ENCODE results near the gene MAB21L1. TPM values are rescaled to one million over a fixed set of nuclear protein-coding genes. Genes with fewer than 3 reads are reported as not detected.

The MAB21L1 gene
- total and polyA plus RNA-seq, 4 donors: under 0.01 to 0.07 (median 0.03) TPM; not detected in 1

DNA sequence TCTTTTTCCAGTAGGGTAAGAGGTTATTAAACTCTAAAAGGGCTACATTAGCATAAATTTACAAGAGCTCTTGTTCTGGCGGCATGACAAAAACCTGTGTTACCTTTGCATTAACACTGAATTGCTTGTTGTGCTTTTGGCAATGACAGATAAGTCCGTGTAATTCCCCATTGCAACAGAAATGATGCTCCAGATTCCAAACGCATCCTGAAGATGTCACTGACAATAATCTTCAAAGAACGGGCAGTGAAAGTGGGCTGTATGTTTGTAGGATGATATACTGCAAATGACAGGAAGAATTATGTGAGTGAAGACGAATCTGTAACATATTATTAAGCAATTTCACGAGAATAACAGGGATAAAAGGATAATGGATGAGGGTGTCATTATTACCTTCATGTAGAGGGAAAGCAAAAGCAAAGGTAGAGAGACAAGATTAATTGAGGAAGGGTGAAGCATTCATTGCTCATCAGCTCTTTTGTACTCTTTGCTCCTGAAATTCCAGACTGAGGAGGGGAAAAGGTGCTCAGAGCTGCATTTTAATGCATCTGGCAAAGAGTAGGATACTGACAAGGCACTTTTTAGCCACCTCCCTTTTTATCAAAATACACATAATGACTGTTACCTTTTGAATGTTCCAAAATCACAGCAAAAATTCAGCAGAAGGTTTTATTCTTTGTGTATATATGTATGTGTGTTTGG, 38.5 kb upstream of the MAB21L1 start:
- WGBS: 68% methylated on average over 6 of the region's 6 CpGs
- no peaks in the 10 kb centered on the region for H3K27me3 ChIP-seq (ENCODE audit: control insufficient read depth in 4 of 4, insufficient read depth in 4 of 4, low read length in 3 of 4)
- DNase-seq (ENCODE audit: low spot score): no peak
- H3K9ac ChIP-seq (ENCODE audit: low read depth in 1 of 2, low read length in 2 of 2): no peak overlapping the region
- H3K36me3 ChIP-seq (ENCODE audit: control insufficient read depth in 4 of 4, insufficient read depth in 3 of 4, low read depth in 1 of 4, low read length in 3 of 4): no peaks in the 10 kb centered on the region
- H3K27ac ChIP-seq (ENCODE audit: low read depth in 1 of 2, low read length in 2 of 2): no peak overlapping the region
- H3K4me3 ChIP-seq (ENCODE audit: low read depth in 1 of 3, low read length in 3 of 3): no peak overlapping the region
- TF ChIP-seq FOXA1 (IDR thresholded peaks at IDR 0.05) (no peak), HNF4A (conservative IDR thresholded peaks at IDR 0.05) (no peak), NR2F2 (IDR thresholded peaks at IDR 0.05) (no peak), YY1 (IDR thresholded peaks at IDR 0.05) (no peak), SP1 (IDR thresholded peaks at IDR 0.05) (no peak)
- TF ChIP-seq, protein P1, sequence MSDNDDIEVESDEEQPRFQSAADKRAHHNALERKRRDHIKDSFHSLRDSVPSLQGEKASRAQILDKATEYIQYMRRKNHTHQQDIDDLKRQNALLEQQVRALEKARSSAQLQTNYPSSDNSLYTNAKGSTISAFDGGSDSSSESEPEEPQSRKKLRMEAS (IDR thresholded peaks at IDR 0.05): no peak
- TF ChIP-seq, protein P2, sequence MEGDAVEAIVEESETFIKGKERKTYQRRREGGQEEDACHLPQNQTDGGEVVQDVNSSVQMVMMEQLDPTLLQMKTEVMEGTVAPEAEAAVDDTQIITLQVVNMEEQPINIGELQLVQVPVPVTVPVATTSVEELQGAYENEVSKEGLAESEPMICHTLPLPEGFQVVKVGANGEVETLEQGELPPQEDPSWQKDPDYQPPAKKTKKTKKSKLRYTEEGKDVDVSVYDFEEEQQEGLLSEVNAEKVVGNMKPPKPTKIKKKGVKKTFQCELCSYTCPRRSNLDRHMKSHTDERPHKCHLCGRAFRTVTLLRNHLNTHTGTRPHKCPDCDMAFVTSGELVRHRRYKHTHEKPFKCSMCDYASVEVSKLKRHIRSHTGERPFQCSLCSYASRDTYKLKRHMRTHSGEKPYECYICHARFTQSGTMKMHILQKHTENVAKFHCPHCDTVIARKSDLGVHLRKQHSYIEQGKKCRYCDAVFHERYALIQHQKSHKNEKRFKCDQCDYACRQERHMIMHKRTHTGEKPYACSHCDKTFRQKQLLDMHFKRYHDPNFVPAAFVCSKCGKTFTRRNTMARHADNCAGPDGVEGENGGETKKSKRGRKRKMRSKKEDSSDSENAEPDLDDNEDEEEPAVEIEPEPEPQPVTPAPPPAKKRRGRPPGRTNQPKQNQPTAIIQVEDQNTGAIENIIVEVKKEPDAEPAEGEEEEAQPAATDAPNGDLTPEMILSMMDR (IDR thresholded peaks at IDR 0.05; ENCODE audit: low read depth, low read length, missing input control): no peak
- TF ChIP-seq, protein P3, sequence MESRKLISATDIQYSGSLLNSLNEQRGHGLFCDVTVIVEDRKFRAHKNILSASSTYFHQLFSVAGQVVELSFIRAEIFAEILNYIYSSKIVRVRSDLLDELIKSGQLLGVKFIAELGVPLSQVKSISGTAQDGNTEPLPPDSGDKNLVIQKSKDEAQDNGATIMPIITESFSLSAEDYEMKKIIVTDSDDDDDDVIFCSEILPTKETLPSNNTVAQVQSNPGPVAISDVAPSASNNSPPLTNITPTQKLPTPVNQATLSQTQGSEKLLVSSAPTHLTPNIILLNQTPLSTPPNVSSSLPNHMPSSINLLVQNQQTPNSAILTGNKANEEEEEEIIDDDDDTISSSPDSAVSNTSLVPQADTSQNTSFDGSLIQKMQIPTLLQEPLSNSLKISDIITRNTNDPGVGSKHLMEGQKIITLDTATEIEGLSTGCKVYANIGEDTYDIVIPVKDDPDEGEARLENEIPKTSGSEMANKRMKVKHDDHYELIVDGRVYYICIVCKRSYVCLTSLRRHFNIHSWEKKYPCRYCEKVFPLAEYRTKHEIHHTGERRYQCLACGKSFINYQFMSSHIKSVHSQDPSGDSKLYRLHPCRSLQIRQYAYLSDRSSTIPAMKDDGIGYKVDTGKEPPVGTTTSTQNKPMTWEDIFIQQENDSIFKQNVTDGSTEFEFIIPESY (IDR thresholded peaks at IDR 0.05): no peak
- no peaks in the 10 kb centered on the region for H3K9me3 ChIP-seq (ENCODE audit: control insufficient read depth in 4 of 4, low read length in 3 of 4)
- no peaks in the 10 kb centered on the region for H3K4me1 ChIP-seq (ENCODE audit: control insufficient read depth in 4 of 4, insufficient read depth in 4 of 4, low read length in 3 of 4)

DNA sequence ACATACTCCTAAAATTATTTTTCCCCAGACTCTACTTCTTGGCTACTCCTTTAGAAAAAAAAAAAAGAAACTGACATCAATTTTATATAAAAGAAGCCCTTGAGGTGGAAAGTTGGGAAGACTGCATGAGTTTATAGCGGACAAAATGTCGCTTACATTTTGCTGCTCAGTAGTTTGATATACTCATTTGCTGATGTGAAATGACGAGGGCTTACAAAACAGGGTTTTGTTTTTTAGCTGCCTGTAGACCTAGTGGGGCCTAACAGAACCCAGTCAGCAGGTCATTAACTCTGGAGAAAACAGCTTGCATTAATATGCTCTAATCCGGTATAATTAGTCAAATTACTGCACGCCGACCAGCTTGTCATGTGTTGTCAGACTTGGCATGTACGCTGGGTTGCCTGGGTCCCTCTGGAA, 37.6 kb upstream of the MAB21L1 start:
- Histone ChIP-seq H3K9me3 (ENCODE audit: control insufficient read depth in 4 of 4, low read length in 3 of 4) (no peaks in the 10 kb centered on the region), H3K36me3 (ENCODE audit: control insufficient read depth in 4 of 4, insufficient read depth in 3 of 4, low read depth in 1 of 4, low read length in 3 of 4) (no peaks in the 10 kb centered on the region), H3K9ac (ENCODE audit: low read depth in 1 of 2, low read length in 2 of 2) (no peak overlapping the region), H3K4me3 (ENCODE audit: low read depth in 1 of 3, low read length in 3 of 3) (no peak overlapping the region), H3K27me3 (ENCODE audit: control insufficient read depth in 4 of 4, insufficient read depth in 4 of 4, low read length in 3 of 4) (no peaks in the 10 kb centered on the region), H3K27ac (ENCODE audit: low read depth in 1 of 2, low read length in 2 of 2) (no peak overlapping the region), H3K4me1 (ENCODE audit: control insufficient read depth in 4 of 4, insufficient read depth in 4 of 4, low read length in 3 of 4) (no peaks in the 10 kb centered on the region)
- 94% methylated on average over 7 of the region's 7 CpGs for WGBS
- DNase-seq (ENCODE audit: low spot score): no peak
- TF ChIP-seq, protein P1 (IDR thresholded peaks at IDR 0.05): no peak
- TF ChIP-seq GABPA (IDR thresholded peaks at IDR 0.05 in 1 of 2, conservative IDR thresholded peaks at IDR 0.05 in 1 of 2) (no peak), HNF4G (IDR thresholded peaks at IDR 0.05) (no peak), SP1 (IDR thresholded peaks at IDR 0.05) (no peak), EGR1 (IDR thresholded peaks at IDR 0.05; ENCODE audit: low read depth in 2 of 2) (no peak), TAF1 (conservative IDR thresholded peaks at IDR 0.05) (no peak), RAD21 (IDR thresholded peaks at IDR 0.05) (no peak), FOXA2 (IDR thresholded peaks at IDR 0.05) (no peak), FOXA1 (IDR thresholded peaks at IDR 0.05) (no peak), NR2F2 (IDR thresholded peaks at IDR 0.05) (no peak), YY1 (IDR thresholded peaks at IDR 0.05) (no peak), JUND (IDR thresholded peaks at IDR 0.05) (no peak), HNF4A (conservative IDR thresholded peaks at IDR 0.05) (no peak), RXRA (IDR thresholded peaks at IDR 0.05) (no peak)
- TF ChIP-seq, protein P4, sequence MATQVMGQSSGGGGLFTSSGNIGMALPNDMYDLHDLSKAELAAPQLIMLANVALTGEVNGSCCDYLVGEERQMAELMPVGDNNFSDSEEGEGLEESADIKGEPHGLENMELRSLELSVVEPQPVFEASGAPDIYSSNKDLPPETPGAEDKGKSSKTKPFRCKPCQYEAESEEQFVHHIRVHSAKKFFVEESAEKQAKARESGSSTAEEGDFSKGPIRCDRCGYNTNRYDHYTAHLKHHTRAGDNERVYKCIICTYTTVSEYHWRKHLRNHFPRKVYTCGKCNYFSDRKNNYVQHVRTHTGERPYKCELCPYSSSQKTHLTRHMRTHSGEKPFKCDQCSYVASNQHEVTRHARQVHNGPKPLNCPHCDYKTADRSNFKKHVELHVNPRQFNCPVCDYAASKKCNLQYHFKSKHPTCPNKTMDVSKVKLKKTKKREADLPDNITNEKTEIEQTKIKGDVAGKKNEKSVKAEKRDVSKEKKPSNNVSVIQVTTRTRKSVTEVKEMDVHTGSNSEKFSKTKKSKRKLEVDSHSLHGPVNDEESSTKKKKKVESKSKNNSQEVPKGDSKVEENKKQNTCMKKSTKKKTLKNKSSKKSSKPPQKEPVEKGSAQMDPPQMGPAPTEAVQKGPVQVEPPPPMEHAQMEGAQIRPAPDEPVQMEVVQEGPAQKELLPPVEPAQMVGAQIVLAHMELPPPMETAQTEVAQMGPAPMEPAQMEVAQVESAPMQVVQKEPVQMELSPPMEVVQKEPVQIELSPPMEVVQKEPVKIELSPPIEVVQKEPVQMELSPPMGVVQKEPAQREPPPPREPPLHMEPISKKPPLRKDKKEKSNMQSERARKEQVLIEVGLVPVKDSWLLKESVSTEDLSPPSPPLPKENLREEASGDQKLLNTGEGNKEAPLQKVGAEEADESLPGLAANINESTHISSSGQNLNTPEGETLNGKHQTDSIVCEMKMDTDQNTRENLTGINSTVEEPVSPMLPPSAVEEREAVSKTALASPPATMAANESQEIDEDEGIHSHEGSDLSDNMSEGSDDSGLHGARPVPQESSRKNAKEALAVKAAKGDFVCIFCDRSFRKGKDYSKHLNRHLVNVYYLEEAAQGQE (IDR thresholded peaks at IDR 0.05): no peak
- TF ChIP-seq, protein P2 (IDR thresholded peaks at IDR 0.05; ENCODE audit: low read depth, low read length, missing input control): no peak
- TF ChIP-seq, protein P5, sequence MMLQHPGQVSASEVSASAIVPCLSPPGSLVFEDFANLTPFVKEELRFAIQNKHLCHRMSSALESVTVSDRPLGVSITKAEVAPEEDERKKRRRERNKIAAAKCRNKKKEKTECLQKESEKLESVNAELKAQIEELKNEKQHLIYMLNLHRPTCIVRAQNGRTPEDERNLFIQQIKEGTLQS (IDR thresholded peaks at IDR 0.05): no peak

Data from liver (tissue), 9 donors.